Measurements from ENCODE around the gene ZNF853.
"Not testable (repeated sequence)": the region's sequence is repeated elsewhere in the genome, so short reads cannot be mapped to it uniquely, and the experiment has no call there.

The ZNF853 gene

DNA sequence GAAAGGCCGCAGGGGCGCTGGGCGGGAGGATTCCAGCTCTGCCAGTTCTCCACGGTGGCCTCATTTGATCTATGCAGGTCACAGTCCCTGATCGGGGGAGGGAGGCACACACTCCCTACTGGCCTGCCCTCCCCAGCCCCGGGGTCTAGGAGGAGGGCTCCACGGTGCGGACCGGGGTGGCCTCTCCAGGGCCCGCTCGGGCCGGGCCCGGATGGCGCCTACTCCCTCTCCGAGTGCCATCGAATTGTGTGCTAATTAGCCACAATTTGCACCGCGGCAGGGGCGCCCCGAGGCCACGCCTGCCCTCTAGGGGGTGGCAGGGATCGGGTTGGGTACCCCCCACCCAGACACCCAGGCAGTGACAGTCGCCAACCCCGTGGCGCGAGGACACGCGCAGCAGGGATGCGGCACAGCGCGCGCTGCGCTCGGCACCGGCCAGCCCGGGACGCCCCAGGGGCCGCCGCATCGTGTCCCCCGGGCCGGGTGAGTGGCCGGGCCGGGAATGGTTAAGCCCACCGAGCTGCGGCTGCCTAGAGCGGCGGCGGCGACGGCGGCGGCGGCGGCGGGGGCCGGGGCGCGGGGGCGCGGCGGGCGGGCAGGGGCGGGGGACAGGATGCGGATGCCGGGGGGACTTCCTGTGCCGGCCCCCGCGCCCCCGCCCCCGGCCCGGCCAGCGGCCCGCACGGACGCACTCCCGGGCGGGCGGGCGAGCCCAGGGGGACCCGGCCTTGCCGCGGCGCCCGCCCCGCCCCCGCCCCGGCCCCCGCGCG is at the start of gene ZNF853:
Gene ZNF853, plus strand, starts transcription at position 658 of the 770 bp plus-strand sequence. CDS start 565 bp downstream, outside the sequence.
- no peak for DNase-seq

DNA sequence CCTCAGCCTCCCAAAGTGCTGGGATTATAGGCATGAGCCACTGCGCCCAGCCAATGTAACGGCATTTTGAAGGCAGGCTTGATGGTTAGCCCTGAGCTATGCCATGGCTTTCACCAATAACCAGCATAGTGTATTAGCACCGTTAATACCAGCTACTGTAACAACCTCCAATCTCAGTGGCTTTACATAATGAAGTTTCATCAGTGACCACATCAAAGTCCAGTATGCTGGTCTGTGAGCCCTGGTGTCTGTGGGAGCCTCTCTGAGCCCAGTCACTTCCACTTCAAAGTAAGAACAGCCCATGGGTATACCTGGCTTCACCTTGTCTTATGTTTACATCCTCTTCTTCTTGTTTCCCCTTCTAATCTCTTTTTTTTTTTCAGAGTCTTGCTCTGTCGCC is 49.8 kb upstream of the ZNF853 start:
- DNase-seq: no peak

DNA sequence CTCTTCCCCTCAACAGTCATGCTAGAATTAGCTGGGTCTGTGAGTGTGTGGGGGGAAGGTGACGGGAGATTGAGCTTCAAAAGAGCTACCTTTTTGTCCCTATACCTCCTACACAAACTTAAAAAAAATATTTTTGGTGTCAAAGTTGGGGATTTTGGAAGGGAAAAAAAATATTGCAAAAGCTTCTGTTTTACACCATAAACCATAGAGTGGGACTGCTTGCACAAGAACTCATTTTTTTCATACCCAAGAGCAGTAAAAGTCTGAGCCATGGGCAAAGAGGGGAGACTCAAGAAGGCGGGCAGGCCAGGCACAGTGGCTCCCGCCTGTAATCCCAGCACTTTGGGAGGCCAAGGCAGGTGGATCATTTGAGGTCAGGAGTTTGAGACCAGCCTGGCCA is 47.5 kb upstream of the ZNF853 start:
- DNase-seq: no peak

DNA sequence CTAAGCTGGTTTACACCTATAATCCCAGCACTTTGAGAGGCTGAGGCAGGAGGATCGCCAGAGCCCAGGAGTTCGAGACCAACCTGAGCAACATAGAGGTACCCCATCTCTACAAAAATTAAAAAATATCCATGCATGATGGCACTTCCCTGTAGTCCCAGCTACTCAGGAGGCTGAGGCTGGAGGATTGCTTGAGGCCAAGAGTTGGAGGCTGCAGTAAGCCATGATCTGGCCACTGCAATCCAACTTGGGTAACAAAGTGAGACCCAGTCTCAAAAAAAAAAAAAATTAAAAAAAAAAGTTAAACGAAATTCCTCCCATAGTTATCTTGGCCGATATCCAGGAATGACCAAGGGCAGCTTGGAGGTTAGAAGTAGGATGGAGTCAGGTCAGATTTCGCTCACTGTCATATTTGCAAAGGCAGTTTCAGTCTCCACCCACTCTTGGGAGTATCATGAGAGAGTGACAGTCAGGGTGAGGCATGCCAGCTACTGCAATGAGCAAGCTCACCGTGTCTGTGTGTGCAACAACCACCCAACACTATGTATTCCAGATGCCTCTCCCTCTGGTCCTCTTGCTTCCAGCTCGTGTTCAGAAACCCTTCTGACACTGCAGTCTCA is 44.1 kb upstream of the ZNF853 start:
- no peak for DNase-seq

DNA sequence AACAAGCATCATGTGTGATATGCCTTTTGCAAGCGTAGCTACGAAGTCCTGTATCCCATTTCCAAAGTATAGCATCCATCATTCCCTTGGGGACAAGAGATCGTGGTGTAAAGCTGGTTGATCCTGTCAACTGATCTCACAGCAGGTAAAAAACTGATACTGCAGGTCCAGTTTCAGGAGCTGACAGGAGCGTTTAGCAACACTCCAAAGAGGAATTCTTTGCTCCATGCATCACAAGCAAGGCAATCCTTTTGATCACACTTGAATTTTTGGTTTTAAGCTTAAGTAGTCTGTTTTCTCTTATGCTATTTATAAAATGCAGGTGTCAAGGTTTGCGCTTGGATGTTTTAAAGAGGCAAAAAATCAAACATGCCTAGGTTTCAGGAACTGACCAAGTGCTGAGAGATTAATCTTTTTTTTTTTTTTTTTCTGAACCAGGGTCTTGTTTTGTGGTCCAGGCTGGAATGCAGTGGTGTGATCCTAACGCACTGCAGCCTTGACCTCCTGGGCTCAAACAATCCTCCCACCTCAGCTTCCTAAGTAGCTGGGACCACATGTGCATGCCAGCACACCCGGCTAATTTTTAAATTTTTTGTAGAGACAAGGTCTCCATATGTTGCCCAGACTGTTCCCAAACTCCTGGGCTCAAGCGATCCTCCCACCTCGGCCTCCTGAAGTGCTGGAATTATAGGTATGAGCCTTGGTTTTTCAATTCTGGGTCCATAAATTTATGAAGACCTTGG is 40.0 kb upstream of the ZNF853 start:
- no peak for DNase-seq

DNA sequence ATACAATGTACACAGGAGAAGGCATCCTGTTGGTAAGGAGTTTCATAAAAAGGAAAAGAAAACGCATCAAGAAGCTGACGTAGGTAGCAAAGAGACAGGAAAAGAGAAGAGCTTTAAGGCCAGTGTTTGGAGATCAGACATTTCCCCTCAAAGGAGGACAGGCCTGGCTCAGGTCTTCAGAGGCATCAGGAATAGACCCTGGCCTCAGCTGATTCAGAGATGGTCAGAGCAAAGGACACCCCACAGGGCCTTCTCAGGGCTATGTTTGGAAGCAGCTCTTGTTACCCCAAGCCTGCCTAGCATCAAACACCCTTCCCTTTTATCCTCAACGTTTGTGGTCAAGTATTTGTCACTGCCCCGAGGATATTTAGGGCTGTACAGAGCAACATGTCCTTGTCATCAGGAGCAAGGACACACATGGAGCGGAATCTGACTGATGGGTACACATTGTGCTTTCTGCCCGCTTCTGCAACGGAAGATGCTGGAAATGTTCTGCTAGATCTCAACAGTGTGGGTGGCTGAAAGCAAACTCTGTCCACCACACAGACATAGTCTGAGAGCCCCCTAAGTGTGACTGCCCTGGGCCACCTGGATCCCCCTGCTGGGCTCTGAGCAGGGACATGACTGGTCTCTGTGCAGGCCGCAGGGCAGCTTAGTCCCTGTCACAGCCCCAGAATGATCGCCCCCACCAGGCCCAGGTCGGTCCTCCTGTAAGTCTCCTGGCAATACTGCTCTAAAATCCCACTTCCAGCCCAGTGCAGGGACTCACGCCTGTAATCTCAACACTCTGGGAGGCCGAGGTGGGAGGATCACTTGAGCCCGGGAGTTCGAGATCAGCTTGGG is 39.2 kb upstream of the ZNF853 start:
- DNase-seq: no peak

DNA sequence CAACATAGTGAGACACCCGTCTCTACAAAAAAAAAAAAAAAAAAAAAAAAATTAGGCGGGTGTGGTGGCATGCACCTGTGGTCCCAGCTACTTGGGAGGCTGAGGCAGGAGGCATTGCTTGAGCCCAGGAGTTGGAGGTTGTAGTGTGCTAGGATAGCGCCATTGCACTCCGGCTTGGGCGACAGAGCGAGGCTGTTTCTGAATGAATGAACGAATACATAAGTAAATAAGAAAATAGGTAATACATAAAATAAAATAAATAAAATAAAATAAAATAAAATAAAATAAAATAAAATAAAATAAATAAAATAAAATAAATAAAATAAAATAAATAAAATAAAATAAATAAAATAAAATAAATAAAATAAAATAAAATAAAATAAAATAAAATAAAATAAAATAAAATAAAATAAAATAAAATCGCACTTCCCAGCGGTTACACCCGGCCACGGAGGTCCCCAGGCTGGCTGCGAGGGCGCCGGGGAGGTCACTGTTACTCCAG is 38.5 kb upstream of the ZNF853 start:
- not testable (repeated sequence) for DNase-seq

DNA sequence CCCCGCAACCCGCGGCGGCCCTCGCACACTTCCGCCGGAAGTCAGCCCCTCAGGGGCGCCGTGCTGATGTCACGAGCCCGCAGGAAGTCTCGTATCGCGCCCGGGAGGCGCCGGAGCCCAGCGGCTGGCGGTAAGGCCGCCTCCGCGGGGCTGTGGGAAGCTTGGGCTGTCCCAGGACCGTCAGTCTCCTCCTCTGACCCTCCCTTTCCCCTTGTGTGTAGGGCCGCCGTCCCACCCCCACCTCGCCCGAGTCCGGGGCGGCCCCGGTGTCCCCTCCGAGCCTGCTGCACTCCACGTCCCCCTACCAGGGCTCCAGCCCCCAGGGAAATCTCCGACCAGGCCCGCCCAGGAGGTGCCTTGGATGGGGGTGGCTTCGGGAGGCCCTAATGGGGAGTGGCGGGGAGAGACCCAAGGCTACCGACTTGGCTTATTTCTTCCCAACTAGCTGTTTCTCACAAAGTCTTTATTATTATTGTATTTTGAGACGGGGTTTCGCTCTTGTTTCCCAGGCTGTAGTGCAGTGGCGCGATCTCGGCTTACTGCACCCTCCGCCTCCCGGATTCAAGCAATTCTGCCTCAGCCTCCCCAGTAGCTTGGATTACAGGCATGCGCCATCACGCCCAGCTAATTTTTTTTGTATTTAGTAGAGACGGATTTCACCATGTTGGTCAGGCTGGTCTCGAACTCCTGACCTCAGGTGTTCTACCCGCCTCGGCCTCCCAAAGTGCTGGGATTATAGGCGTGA is 37.9 kb upstream of the ZNF853 start, which contains the start of gene ZDHHC4:
Gene ZDHHC4, plus strand, starts transcription at position 86 of the 745 bp plus-strand sequence. CDS start 3,108 bp downstream, outside the sequence.
- peak; percentile 79 for DNase-seq

DNA sequence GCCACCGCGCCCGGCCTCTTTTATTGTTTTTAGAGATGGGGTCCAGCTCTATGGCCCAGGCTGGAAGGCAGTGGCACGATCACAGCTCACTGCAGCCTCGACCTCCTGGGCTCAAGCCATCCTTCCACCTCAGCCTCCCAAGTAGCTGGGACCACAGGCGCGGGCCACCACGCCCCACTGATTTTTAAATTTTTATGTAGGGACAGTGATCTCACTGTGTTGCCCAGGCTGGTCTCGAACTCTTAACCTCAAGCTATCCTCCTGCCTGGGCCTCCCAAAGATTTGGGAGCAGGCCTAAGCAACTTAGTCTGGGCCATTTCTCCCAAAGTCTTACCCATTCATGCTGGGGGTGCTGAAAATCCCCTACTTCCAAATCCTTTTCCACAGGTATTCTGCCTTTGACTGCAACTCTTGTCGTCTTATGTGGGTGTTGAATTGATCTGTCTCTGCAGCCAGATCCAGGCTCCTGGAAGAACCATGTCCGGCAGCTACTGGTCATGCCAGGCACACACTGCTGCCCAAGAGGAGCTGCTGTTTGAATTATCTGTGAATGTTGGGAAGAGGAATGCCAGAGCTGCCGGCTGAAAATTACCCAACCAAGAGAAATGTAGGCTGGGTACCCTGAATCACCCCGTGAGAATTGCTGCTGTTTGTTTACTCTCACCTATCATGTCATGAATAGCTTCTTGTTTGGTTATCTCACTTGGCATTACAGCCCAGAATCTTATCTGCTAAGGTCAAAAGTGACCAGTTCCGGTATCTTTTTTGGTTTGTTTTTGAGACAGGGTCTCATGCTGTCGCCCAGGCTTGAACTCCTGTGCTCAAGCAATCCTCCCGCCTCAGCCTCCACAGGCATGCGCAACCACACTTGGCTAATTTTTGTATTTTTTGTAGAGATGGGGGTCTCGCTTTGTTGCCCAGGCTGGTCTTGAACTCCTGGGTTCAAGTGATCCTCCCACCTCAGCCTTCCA is 37.0 kb upstream of the ZNF853 start:
- DNase-seq: no peak

DNA sequence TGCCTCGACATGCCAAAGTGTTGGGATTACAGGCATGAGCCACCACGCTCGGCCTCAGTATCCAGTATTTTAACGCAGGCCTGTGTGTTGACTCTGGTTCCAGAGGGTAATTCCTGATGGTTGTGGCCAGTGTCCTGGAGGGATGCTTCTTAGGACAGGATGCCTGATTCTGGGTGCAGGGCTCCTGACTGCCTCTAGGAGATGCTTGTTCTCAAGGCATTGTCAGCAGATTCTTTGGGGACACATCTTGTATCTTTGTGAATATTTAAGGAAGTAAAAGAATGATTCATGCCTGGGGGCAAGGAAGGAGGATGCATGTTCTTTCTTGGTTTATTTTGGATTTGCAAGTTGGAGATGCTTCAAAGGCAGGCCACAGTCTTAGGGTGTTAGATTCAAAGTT is 36.0 kb upstream of the ZNF853 start:
- no peak for DNase-seq

DNA sequence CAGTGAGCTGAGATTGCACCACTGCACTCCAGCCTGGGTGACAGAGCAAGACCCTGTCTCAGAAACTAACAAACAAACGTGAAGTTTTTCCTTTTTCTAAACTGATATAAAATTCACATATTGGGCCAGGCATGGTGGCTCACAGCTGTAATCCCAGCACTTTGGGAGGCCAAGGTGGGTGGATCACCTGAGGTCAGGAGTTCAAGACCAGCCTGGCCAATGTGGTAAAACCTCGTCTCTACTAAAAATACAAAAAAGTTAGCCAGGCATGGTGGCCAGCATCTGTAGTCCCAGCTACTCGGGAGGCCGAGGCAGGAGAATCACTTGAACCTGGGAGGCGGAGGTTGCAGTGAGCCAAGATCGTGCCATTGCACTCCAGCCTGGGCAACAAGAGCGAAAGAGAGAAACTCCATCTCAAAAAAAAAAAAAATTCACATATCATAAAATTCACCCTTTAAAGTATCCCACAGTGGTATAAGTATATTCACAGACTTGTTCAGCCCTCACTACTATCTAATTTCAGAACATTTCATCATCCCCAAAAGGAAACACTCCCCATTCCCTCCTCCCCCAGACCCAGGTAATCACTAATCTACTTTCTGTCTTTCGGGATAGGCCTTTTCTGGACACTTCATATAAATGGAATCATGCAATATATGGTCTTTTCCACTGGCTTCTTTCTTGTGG is 29.5 kb upstream of the ZNF853 start:
- not testable (repeated sequence) for DNase-seq

DNA sequence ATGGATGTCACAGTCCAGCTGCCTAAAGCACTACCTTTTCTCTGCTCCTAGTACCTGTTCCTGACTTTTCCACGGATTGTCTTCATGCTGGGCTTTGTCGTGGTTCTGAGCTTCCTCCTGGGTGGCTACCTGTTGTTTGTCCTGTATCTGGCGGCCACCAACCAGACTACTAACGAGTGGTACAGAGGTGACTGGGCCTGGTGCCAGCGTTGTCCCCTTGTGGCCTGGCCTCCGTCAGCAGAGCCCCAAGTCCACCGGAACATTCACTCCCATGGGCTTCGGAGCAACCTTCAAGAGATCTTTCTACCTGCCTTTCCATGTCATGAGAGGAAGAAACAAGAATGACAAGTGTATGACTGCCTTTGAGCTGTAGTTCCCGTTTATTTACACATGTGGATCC is 26.8 kb upstream of the ZNF853 start:
- no peak for DNase-seq

DNA sequence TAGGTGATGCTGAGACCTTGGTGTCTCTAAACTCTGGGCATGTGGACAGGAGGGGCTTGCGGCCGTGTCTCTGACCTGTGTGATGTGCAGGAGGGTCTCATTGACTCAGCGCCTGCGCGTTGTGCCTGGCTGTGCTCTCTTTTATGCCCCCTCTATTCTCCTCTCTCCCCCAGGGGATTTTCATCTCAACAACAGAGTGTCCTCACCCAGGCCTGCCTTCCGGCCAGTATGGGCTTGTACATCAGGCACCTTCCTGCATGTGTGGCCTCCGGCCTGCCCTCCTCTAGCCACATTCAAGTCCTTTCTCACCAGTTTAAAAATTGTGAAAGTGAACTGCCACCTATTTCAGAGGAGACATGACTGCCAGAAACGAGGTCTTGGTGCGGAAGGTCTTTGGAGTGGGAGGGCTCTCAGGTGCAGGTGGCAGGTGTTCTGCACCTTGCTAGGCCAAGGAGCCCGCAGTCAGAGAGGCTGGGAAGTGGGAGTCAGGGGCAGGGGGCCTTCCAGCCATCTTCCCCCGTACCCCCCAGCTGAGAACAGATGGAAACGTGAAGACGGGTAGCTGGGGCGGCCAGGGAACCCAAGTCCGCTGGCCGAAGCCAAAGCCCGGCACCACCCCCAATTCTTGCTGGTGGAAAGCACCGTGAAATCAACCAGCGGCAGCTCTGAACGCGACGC is 26.1 kb upstream of the ZNF853 start:
- no peak for DNase-seq

DNA sequence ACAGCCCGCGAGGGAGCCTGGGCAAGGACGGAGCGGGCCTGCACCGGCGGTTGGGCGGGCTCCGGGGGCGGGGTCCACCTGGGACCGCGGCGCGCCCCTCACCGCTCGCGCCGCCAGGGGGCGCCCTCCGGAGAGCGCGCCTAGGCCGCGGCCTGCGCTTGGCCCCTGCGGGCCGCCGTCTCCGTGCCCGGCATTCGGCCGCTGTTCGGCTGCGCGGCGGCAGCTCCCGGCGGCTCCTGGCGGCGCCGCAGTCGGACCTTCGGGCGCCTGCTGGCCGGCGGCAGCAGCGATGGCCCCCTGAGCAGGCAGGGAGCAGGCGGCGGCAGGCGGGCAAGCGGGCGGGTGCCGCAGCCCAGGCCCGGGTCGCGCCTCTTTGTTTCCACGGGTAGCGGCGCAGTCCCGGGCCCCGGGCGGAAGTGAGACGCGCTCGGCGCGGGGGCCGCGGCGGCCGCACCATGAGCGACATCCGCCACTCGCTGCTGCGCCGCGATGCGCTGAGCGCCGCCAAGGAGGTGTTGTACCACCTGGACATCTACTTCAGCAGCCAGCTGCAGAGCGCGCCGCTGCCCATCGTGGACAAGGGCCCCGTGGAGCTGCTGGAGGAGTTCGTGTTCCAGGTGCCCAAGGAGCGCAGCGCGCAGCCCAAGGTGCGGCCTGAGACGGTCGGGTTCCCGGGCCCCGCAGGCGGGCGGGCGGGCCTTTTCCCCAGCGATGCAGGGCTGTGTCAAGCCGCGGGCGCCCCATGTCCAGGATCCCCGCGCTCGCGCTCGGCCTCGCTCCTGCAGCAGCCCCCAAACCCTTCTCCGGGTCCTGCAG is 25.4 kb upstream of the ZNF853 start, which contains the start of gene INTS15:
Gene INTS15, plus strand, starts transcription at position 193 of the 816 bp plus-strand sequence. Its CDS starts 263 bp downstream, at position 456.
- peak; percentile 49 for DNase-seq

DNA sequence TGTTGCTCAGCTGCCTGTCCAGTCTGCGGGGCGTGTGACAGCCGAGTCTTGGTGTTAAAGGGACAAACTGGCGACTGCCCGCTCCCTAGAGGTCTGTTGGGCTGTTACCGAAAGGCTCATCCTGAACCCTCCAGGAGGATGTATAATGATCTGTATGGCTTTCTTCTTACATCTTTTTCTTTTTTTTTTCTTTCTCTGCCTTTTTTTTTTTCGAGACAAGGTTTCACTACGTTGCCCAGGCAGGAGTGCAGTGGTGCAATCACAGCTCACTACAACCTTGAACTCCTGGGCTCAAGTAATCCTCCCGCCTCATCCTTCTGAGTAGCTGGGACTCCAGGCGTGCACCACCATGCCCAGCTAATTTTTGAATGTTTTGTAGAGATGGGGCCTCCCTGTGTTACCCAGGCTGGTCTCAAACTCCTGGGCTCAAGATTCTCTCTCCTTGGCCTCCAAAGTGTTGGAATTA is 24.7 kb upstream of the ZNF853 start:
- DNase-seq: no peak

DNA sequence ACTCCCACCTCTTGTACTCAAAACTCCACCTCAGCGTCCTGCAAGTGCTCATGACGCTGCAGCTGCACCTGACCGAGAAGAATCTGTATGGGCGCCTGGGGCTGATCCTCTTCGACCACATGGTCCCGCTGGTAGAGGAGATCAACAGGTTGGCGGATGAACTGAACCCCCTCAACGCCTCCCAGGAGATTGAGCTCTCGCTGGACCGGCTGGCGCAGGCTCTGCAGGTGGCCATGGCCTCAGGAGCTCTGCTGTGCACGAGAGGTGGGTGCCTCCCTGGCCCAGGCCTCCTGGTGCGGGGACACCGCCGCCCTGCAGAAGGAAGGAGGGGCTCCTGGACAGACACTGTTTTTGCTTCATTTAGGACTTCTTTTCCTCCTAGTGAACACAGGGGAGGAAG is 15.3 kb upstream of the ZNF853 start:
- DNase-seq: no peak

DNA sequence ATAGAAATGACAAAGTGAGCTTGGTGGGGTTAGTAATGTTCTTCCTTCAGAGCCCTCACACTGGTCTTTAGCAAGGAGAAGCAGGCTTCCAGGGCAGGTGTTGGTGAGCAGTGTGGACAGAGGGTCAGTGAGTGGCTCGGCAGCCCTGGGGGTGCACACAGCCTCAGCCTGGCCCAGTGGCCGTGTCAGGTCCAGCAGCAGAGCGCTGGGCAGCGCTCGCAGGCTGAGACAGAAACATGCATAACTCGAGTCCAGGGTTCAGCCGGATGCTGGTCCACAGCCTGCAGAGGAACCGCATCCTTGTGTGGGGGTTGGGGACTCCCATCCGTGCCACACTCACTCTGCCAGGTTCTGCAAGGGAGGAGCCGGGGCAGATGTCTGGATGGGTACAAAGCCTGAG is 11.0 kb upstream of the ZNF853 start:
- no peak for DNase-seq

Measured in NCI-H526 treated with DMSO at 0.1 percent for 48 hours (cell line).